Daoy (cell line): ENCODE measurements around the gene SSH2. TPM values are rescaled to one million over a fixed set of nuclear protein-coding genes. Genes with fewer than 3 reads are reported as not detected.
A peak's percentile ranks its signal among the peaks of the same experiment; 100 is the strongest.
"Not testable (repeated sequence)": the region's sequence is repeated elsewhere in the genome, so short reads cannot be mapped to it uniquely, and the experiment has no call there.

ENCODE experiments used
- DNase-seq: peaks from one replicate; pipeline ENCODE4 v3.0.0-alpha.2; 2015; ENCODE audit warnings: low read depth
- total RNA-seq: library from RNA; depleted of rRNA; stranded (reverse); fragments of >200 nt; shearing (Covaris generic); gene quantifications from 2 replicates; pipeline ENCODE4 v1.2.3, GENCODE V29; 2014

Gene SSH2
- total RNA-seq, 1 experiment from 2014 or later: 4.6 TPM

GRCh38 chr17:29874358-29874757 lies 55.7 kb downstream of the SSH2 start:
- DNase-seq: not testable (repeated sequence)

GRCh38 chr17:29873476-29873875 lies 56.6 kb downstream of the SSH2 start:
- DNase-seq: no peak

GRCh38 chr17:29870836-29871465 lies 59.1 kb downstream of the SSH2 start:
- DNase-seq: no peak

- no peak for DNase-seq
Observed at GRCh38 chr17:29867643-29868181, 62.3 kb downstream of the SSH2 start.

GRCh38 chr17:29866746-29867404 lies 63.2 kb downstream of the SSH2 start:
- no peak for DNase-seq

- no peak for DNase-seq
Observed at GRCh38 chr17:29864615-29865014, 65.4 kb downstream of the SSH2 start.

GRCh38 chr17:29864123-29864522 lies 65.9 kb downstream of the SSH2 start:
- DNase-seq: not testable (repeated sequence)

GRCh38 chr17:29862951-29863350 lies 67.1 kb downstream of the SSH2 start:
- no peak for DNase-seq

GRCh38 chr17:29862127-29862526 lies 67.9 kb downstream of the SSH2 start:
- DNase-seq: no peak

- not testable (repeated sequence) for DNase-seq
Observed at GRCh38 chr17:29859445-29859844, 70.6 kb downstream of the SSH2 start.

GRCh38 chr17:29857823-29858222 lies 72.2 kb downstream of the SSH2 start:
- no peak for DNase-seq

GRCh38 chr17:29857105-29857504 lies 72.9 kb downstream of the SSH2 start:
- not testable (repeated sequence) for DNase-seq

- DNase-seq: no peak
Observed at GRCh38 chr17:29855686-29856085, 74.3 kb downstream of the SSH2 start.

GRCh38 chr17:29848737-29849136 lies 81.3 kb downstream of the SSH2 start:
- DNase-seq: no peak

- no peak for DNase-seq
Observed at GRCh38 chr17:29847527-29848400, 82.3 kb downstream of the SSH2 start.

GRCh38 chr17:29847118-29847517 lies 82.9 kb downstream of the SSH2 start:
- DNase-seq: no peak

GRCh38 chr17:29846298-29846697 lies 83.7 kb downstream of the SSH2 start:
- no peak for DNase-seq

GRCh38 chr17:29844339-29845048 lies 85.5 kb downstream of the SSH2 start:
- peak; percentile 13 for DNase-seq

GRCh38 chr17:29840884-29841283 lies 89.1 kb downstream of the SSH2 start:
- DNase-seq: no peak

GRCh38 chr17:29839656-29840055 lies 90.4 kb downstream of the SSH2 start:
- no peak for DNase-seq

- DNase-seq: peak; percentile 26
Observed at GRCh38 chr17:29838961-29839360, 91.1 kb downstream of the SSH2 start.

- DNase-seq: no peak
Observed at GRCh38 chr17:29837531-29837930, 92.5 kb downstream of the SSH2 start.
